GM12875 (cell line): ENCODE data around the gene ATCAY.

Experiments
- H3K4me3 ChIP-seq: one replicate; pipeline ENCODE4 v1.5.1; 2011; ENCODE audit warnings: low read depth, low read length, control low read depth
- CTCF ChIP-seq: IDR thresholded peaks from 2 replicates; pipeline ENCODE4 v1.5.1; 2011; ENCODE audit warnings: low read depth, mild to moderate bottlenecking, control low read depth, inconsistent platforms, low read length, moderate library complexity, borderline replicate concordance; ENCODE audit not compliant: insufficient read depth

Gene ATCAY

GRCh38 chr19:3916033-3916432 lies 35.5 kb downstream of the ATCAY start:
- no peak for TF ChIP-seq CTCF

GRCh38 chr19:3919793-3920192 lies 39.3 kb downstream of the ATCAY start:
- no peak for TF ChIP-seq CTCF
- H3K4me3 ChIP-seq, result no peak overlapping the region

More at GRCh38 chr19:3916033-3916432, 35.5 kb downstream of the ATCAY start:
- no peak overlapping the region for H3K4me3 ChIP-seq

- no peak for TF ChIP-seq CTCF
- H3K4me3 ChIP-seq, result no peak overlapping the region
Measured at GRCh38 chr19:3923096-3923758, 42.7 kb downstream of the ATCAY start.

- H3K4me3 ChIP-seq, result no peak overlapping the region
- no peak for TF ChIP-seq CTCF
Measured at GRCh38 chr19:3923912-3924311, 43.4 kb downstream of the ATCAY start.

- no peak for TF ChIP-seq CTCF
- no peak overlapping the region for H3K4me3 ChIP-seq
Measured at GRCh38 chr19:3931041-3931440, 50.6 kb downstream of the ATCAY start.

- no peak within 1 kb of the TSS for H3K4me3 ChIP-seq
- TF ChIP-seq CTCF, result no peak
Measured at GRCh38 chr19:3932931-3933810, 52.7 kb downstream of the ATCAY start, which contains the start of gene NMRK2. Gene NMRK2 (plus strand): TSS chr19:3933069. CDS start chr19:3933672, 603 bp downstream.
